ENCODE data around the gene BMAL1.

DNA sequence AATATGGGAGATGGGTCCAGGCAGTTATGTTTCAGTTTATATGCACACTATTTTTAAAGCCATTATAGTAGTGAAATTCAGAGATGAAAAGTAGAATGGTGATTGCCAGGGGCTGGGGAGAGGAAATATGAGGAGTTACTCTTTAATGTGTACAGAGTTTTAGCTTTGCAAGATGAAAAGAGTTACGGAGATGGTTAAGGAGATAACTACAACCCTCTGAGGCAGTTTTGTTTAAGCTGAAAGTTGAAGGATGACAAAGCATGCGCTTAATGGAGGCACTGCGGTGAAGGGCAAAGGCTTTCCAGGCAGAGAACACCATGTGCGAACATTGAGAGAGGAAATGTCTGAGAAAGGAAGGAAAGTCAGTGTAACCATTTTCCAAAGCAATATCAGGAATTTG, 18.2 kb upstream of the BMAL1 start:
- no peak for TF ChIP-seq POLR2AphosphoS5 (IDR thresholded peaks at IDR 0.05; ENCODE audit: borderline replicate concordance, low read depth, low read length)
- no peak for TF ChIP-seq EZH2 (IDR thresholded peaks at IDR 0.05)
